Endothelial cell of umbilical vein (primary cell): ENCODE results near the gene RGS12. TPM values are rescaled to one million over a fixed set of nuclear protein-coding genes. Genes with fewer than 3 reads are reported as not detected.

Source experiments
- BruUV-seq: library from RNA; stranded (reverse); fragments of 400-500 nt; replicated peaks from 2 replicates; lab custom pipeline; 2021; lab: Mats Ljungman, UMichigan
- CTCF ChIA-PET: fragments of 300-600, 350-600 bp; sonication (Branson Sonifier 250); formaldehyde crosslinking; loops from one replicate; lab custom pipeline; 2021; ENCODE audit warnings: antibody characterized with exemption, inconsistent platforms; lab: Charles Lee
- POLR2A ChIA-PET: fragments of 300-600, 350-600 bp; sonication (Branson Sonifier 250); formaldehyde crosslinking; loops from one replicate; lab custom pipeline; 2021; ENCODE audit warnings: antibody characterized with exemption, inconsistent platforms; lab: Charles Lee
- DNase-seq: peaks from one replicate; pipeline ENCODE4 v3.0.0-alpha.2; 2011; ENCODE audit warnings: low read depth, low spot score
- FAIRE-seq: peaks from 2 replicates; lab custom pipeline; 2011; peaks lifted over from hg19 to GRCh38; lab: Jason Lieb, UNC
- H2AFZ ChIP-seq: 2 replicates; pipeline ENCODE4 v1.6.0; 2012; ENCODE audit warnings: low read depth, low read length, control low read depth, inconsistent platforms
- H3K27ac ChIP-seq: 2 replicates; pipeline ENCODE4 v1.5.1; 2011; ENCODE audit warnings: low read depth, mild to moderate bottlenecking, control low read depth, low read length, moderate library complexity; ENCODE audit not compliant: insufficient read depth
- H3K27me3 ChIP-seq, 2 experiments: 2 replicates each; pipeline versions ENCODE4 v1.6.0 to v1.6.1; 2011; ENCODE audit warnings: low read length in 2 of 2, mixed read lengths in 1 of 2; ENCODE audit not compliant: control insufficient read depth in 2 of 2, insufficient read depth in 2 of 2
- H3K36me3 ChIP-seq, 2 experiments: 2 replicates in 1 of 2; 3 replicates in 1 of 2; pipeline ENCODE4 v1.5.1; 2011; ENCODE audit warnings: low read length in 2 of 2, mild to moderate bottlenecking in 1 of 2, moderate library complexity in 1 of 2; ENCODE audit not compliant: control insufficient read depth in 2 of 2, insufficient read depth in 2 of 2; ENCODE audit errors: extremely low read depth in 1 of 2
- H3K4me1 ChIP-seq: 3 replicates; pipeline ENCODE4 v1.5.1; 2011; ENCODE audit warnings: mild to moderate bottlenecking, low read length; ENCODE audit not compliant: control insufficient read depth, insufficient read depth; ENCODE audit errors: extremely low read depth
- H3K4me2 ChIP-seq: 2 replicates; pipeline ENCODE4 v1.6.1; 2011; ENCODE audit warnings: low read length, control low read depth, mixed read lengths; ENCODE audit not compliant: insufficient read depth
- H3K4me3 ChIP-seq, 3 experiments: fragments of 200-600 bp in 1 of 3; sonication (generic), shearing (Covaris generic) in 1 of 3; replicated peaks in 1 of 3; 2 replicates each; pipeline ENCODE4 v1.5.1; 2011 to 2016; ENCODE audit warnings: control low read depth in 3 of 3, low read length in 3 of 3, mild to moderate bottlenecking in 2 of 3, inconsistent platforms in 1 of 3, low read depth in 1 of 3, moderate library complexity in 1 of 3; ENCODE audit not compliant: insufficient read depth in 1 of 3
- H3K79me2 ChIP-seq: 2 replicates; pipeline ENCODE4 v1.6.0; 2012; ENCODE audit warnings: low read length, inconsistent platforms; ENCODE audit not compliant: control insufficient read depth, insufficient read depth
- H3K9ac ChIP-seq: replicated peaks from 2 replicates; pipeline ENCODE3; 2011; ENCODE audit warnings: low read length, control low read depth; ENCODE audit not compliant: insufficient read depth; ENCODE audit errors: extremely low read depth
- H3K9me1 ChIP-seq: replicated peaks from 3 replicates; pipeline ENCODE4 v1.6.0; 2011; ENCODE audit warnings: mild to moderate bottlenecking, low read length; ENCODE audit not compliant: control insufficient read depth, insufficient read depth; ENCODE audit errors: extremely low read depth
- H3K9me3 ChIP-seq: replicated peaks from 2 replicates; pipeline ENCODE4 v1.5.1; 2012; ENCODE audit warnings: low read length, inconsistent platforms; ENCODE audit not compliant: control insufficient read depth, insufficient read depth
- H4K20me1 ChIP-seq: replicated peaks from 2 replicates; pipeline ENCODE3; 2011; ENCODE audit warnings: mild to moderate bottlenecking, low read length; ENCODE audit not compliant: control insufficient read depth, insufficient read depth; ENCODE audit errors: extremely low read depth
- CTCF ChIP-seq, 2 donors: IDR thresholded peaks; 1 replicate in 1 of 2; 2 replicates in 1 of 2; pipeline ENCODE4 v1.5.1; 2011; ENCODE audit warnings: low read length in 2 of 2, mild to moderate bottlenecking in 2 of 2, moderate library complexity in 2 of 2, control low read depth in 1 of 2, inconsistent platforms in 1 of 2, low read depth in 1 of 2; ENCODE audit not compliant: insufficient read depth in 1 of 2; ENCODE audit errors: extremely low read depth in 1 of 2
- EZH2 ChIP-seq: IDR thresholded peaks from 2 replicates; pipeline ENCODE4 v1.6.1; 2012; ENCODE audit warnings: borderline replicate concordance, low read depth, mild to moderate bottlenecking, moderate library complexity, low read length, inconsistent platforms; ENCODE audit not compliant: severe bottlenecking
- FOS ChIP-seq: IDR thresholded peaks from 2 replicates; pipeline ENCODE4 v1.6.1; 2011; ENCODE audit warnings: mild to moderate bottlenecking, low read length, moderate library complexity, borderline replicate concordance; ENCODE audit not compliant: insufficient read depth
- GATA2 ChIP-seq: IDR thresholded peaks from 2 replicates; pipeline ENCODE4 v1.7.0; 2011; ENCODE audit warnings: low read depth, mild to moderate bottlenecking, moderate library complexity, mixed read lengths, low read length; ENCODE audit not compliant: insufficient read length, insufficient read depth
- JUN ChIP-seq: IDR thresholded peaks from 2 replicates; pipeline ENCODE4 v1.6.1; 2011; ENCODE audit warnings: borderline replicate concordance, low read depth; ENCODE audit not compliant: insufficient read length, insufficient read depth
- MAX ChIP-seq: IDR thresholded peaks from 2 replicates; pipeline ENCODE4 v1.6.1; 2011; ENCODE audit not compliant: insufficient read depth, insufficient read length
- MYC ChIP-seq: IDR thresholded peaks from one replicate; pipeline ENCODE4 v1.6.1; 2011; ENCODE audit warnings: mild to moderate bottlenecking, low read depth, low read length
- POLR2A ChIP-seq: IDR thresholded peaks from 2 replicates; pipeline ENCODE4 v1.6.1; 2012; ENCODE audit warnings: low read depth, mild to moderate bottlenecking, control low read depth, low read length
- POLR2AphosphoS5 ChIP-seq: IDR thresholded peaks from 2 replicates; pipeline ENCODE4 v1.6.1; 2012; ENCODE audit warnings: low read depth, mild to moderate bottlenecking, control low read depth, low read length, moderate library complexity; ENCODE audit not compliant: insufficient read depth
- dilution Hi-C: fragments of 300-500 bp; cut with MboI; formaldehyde crosslinking; loops from one replicate; pipeline ENCODE4 v1.15.0; 2019; ENCODE audit warnings: low sequenced_read_pairs; ENCODE audit not compliant: extremely low pct_ligation_motif_present
- intact Hi-C: fragments of 100-400 bp; cut with micrococcal nuclease; formaldehyde crosslinking; loops from one replicate; pipeline ENCODE4 v1.10.0; 2022
- polyA plus RNA-seq, 4 experiments: library from polyadenylated mRNA; depleted of rRNA in 3 of 4; stranded (reverse) in 3 of 4; unstranded in 1 of 4; fragments of >200 nt; gene quantifications; 2 replicates each; pipeline versions ENCODE4 v1.2.1 to v1.2.3, GENCODE V29; 2011 to 2012; ENCODE audit warnings: missing spikeins in 1 of 4
- total RNA-seq: library from RNA; stranded (reverse); gene quantifications from 2 replicates; pipeline ENCODE4 v1.2.3, GENCODE V29; 2021

RGS12 gene
- total and polyA plus RNA-seq, 2 donors (not counting 3 experiments of a cell fraction or from before 2014, with no cell fraction given), result 65.2 to 75.4 TPM

DNA sequence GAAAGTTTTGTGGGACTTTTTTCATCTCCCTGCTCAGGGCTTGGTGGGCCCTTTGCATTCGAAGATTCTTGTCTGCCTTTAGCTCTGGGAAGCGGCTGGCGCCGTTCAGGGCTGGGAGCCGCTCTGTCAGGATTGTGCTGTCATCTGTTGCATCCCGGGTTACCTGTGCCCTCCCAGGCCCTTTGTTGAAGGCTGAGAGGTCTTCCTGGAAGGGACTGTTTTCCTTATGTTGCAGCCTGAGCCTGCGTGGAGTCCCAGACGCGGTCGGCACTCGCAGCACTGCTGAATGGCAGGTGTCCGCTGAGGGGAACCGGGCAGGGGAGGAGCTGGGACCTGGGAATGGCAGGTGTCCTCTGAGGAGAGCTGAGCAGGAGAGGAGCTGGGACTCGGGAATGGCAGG lies 15.9 kb downstream of the RGS12 start:
- ChIA-PET POLR2A (no interaction called here), CTCF (interaction anchor here (2.2 kb wide), 1 partner anchor 12 kb away, joined by 7 read pairs; no protein-coding TSS in a partner anchor)
- FAIRE-seq, result no peak
- no peak for TF ChIP-seq FOS
- TF ChIP-seq MYC, result no peak
- no peak for TF ChIP-seq JUN
- no peak for TF ChIP-seq POLR2A
- no peak for TF ChIP-seq MAX
- no peak for TF ChIP-seq GATA2
- TF ChIP-seq EZH2, result no peak
- TF ChIP-seq CTCF (IDR thresholded peaks at IDR 0.05; ENCODE audit: extremely low read depth in 1 of 2, insufficient read depth in 1 of 2, low read depth in 1 of 2, low read length in 2 of 2), result no peak
- TF ChIP-seq POLR2AphosphoS5, result no peak
- H3K4me2 ChIP-seq, result no peak overlapping the region
- peaks cover 39% of the 10 kb centered on the region for H3K4me1 ChIP-seq
- H3K79me2 ChIP-seq, result peaks cover 72% of the 10 kb centered on the region
- no peaks in the 10 kb centered on the region for H3K9me1 ChIP-seq
- H3K27ac ChIP-seq, result no peak overlapping the region
- H4K20me1 ChIP-seq, result no peaks in the 10 kb centered on the region
- H3K4me3 ChIP-seq, result no peak overlapping the region
- no peak for DNase-seq
- dilution Hi-C loops, result no loop called here
- H3K27me3 ChIP-seq, result no peaks in the 10 kb centered on the region
- no peaks in the 10 kb centered on the region for H3K9me3 ChIP-seq
- peaks cover 0 to 3% of the 10 kb centered on the region in 2 experiments for H3K36me3 ChIP-seq
- BruUV-seq, result no TSS peak
- no peak overlapping the region for H3K9ac ChIP-seq
- H2AFZ ChIP-seq, result no peak overlapping the region
- intact Hi-C loops, result no loop called here
